ENCODE results near the gene DUSP9. TPM values are rescaled to one million over a fixed set of nuclear protein-coding genes. Genes with fewer than 3 reads are reported as not detected.
"Not testable (repeated sequence)": the region's sequence is repeated elsewhere in the genome, so short reads cannot be mapped to it uniquely, and the experiment has no call there.

The DUSP9 gene
- total RNA-seq, 1 experiment from 2014 or later = 0.92 TPM

- POLR2A ChIA-PET (ENCODE audit: low non-redundant PET) = no interaction called here
- Histone ChIP-seq H3K4me1 (ENCODE audit: insufficient read depth, low read length, poor library complexity, severe bottlenecking) (peaks cover 5% of the 10 kb centered on the region), H3K4me3 (ENCODE audit: low read depth, low read length, poor library complexity, severe bottlenecking) (no peak overlapping the region), H3K9me3 (ENCODE audit: low read depth, low read length, poor library complexity, severe bottlenecking) (no peaks in the 10 kb centered on the region), H3K27ac (ENCODE audit: low read depth, low read length, poor library complexity, severe bottlenecking) (no peak overlapping the region), H3K36me3 (ENCODE audit: insufficient read depth, low read length, poor library complexity, severe bottlenecking) (no peaks in the 10 kb centered on the region), H3K27me3 (replicated peaks; ENCODE audit: insufficient read depth, low read depth, low read length, poor library complexity) (no peaks in the 10 kb centered on the region)
- TF ChIP-seq CTCF (conservative IDR thresholded peaks at IDR 0.05; ENCODE audit: low read depth, low read length) = no peak
- no peak for TF ChIP-seq EZH2 (IDR thresholded peaks at IDR 0.05; ENCODE audit: borderline replicate concordance, low read depth, low read length, poor library complexity, severe bottlenecking)
- BruUV-seq (replicated peaks) = no TSS peak
- CTCF ChIA-PET = no interaction called here
- DNase-seq (ENCODE audit: low spot score) = no peak
- intact Hi-C loops (cut with micrococcal nuclease; ENCODE audit: unreplicated experiment) = no loop called here
These were observed 43.5 kb downstream of the DUSP9 start for GRCh38 chrX:153690466-153690865.

- DNase-seq (ENCODE audit: low spot score); H3K4me1 ChIP-seq (ENCODE audit: insufficient read depth, low read length, poor library complexity, severe bottlenecking); H3K27ac ChIP-seq (ENCODE audit: low read depth, low read length, poor library complexity, severe bottlenecking); POLR2A ChIA-PET (ENCODE audit: low non-redundant PET); H3K9me3 ChIP-seq (ENCODE audit: low read depth, low read length, poor library complexity, severe bottlenecking); H3K4me3 ChIP-seq (ENCODE audit: low read depth, low read length, poor library complexity, severe bottlenecking); intact Hi-C loops (cut with micrococcal nuclease; ENCODE audit: unreplicated experiment); CTCF ChIA-PET; BruUV-seq (replicated peaks); H3K27me3 ChIP-seq (replicated peaks; ENCODE audit: insufficient read depth, low read depth, low read length, poor library complexity); H3K36me3 ChIP-seq (ENCODE audit: insufficient read depth, low read length, poor library complexity, severe bottlenecking): not testable (repeated sequence)
These were observed 44.2 kb downstream of the DUSP9 start for GRCh38 chrX:153691032-153691827.

- intact Hi-C loops (cut with micrococcal nuclease; ENCODE audit: unreplicated experiment) = no loop called here
- Histone ChIP-seq H3K36me3 (ENCODE audit: insufficient read depth, low read length, poor library complexity, severe bottlenecking) (no peaks in the 10 kb centered on the region), H3K27ac (ENCODE audit: low read depth, low read length, poor library complexity, severe bottlenecking) (no peak overlapping the region), H3K27me3 (replicated peaks; ENCODE audit: insufficient read depth, low read depth, low read length, poor library complexity) (no peaks in the 10 kb centered on the region), H3K9me3 (ENCODE audit: low read depth, low read length, poor library complexity, severe bottlenecking) (no peaks in the 10 kb centered on the region), H3K4me1 (ENCODE audit: insufficient read depth, low read length, poor library complexity, severe bottlenecking) (peaks cover 4% of the 10 kb centered on the region), H3K4me3 (ENCODE audit: low read depth, low read length, poor library complexity, severe bottlenecking) (no peak overlapping the region)
- DNase-seq (ENCODE audit: low spot score) = no peak
- TF ChIP-seq CTCF (conservative IDR thresholded peaks at IDR 0.05; ENCODE audit: low read depth, low read length) (no peak), EZH2 (IDR thresholded peaks at IDR 0.05; ENCODE audit: borderline replicate concordance, low read depth, low read length, poor library complexity, severe bottlenecking) (no peak)
- POLR2A ChIA-PET (ENCODE audit: low non-redundant PET) = no interaction called here
- BruUV-seq (replicated peaks) = no TSS peak
- CTCF ChIA-PET = no interaction called here
These were observed 45.0 kb downstream of the DUSP9 start for GRCh38 chrX:153692003-153692402.

DNA sequence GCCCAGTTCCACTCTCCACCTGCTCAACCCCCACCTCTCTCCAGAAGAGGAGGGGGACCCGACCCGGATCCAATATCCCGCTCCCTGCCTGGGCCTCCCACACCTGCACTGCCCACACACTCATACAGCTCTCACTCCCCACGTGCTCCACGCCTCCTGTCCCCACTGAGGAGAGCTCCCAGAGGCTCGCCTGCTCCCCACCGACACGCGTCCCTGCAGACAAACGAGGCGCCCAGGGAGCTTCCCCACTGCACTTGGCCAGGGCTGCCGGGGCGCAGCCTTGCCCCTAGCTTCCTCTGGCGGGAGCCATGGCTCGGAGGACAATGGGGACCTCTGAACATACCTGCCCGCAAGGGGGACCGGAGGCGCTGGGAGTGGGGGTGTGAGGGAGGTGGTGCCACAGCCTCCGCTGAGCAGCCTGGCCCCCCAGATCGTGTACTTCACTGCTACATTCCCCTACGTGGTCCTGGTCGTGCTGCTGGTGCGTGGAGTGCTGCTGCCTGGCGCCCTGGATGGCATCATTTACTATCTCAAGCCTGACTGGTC is 45.7 kb downstream of the DUSP9 start:
- Histone ChIP-seq H3K4me3 (ENCODE audit: low read depth, low read length, poor library complexity, severe bottlenecking) (no peak overlapping the region), H3K27me3 (replicated peaks; ENCODE audit: insufficient read depth, low read depth, low read length, poor library complexity) (no peaks in the 10 kb centered on the region), H3K27ac (ENCODE audit: low read depth, low read length, poor library complexity, severe bottlenecking) (no peak overlapping the region), H3K9me3 (ENCODE audit: low read depth, low read length, poor library complexity, severe bottlenecking) (no peaks in the 10 kb centered on the region), H3K4me1 (ENCODE audit: insufficient read depth, low read length, poor library complexity, severe bottlenecking) (no peaks in the 10 kb centered on the region), H3K36me3 (ENCODE audit: insufficient read depth, low read length, poor library complexity, severe bottlenecking) (no peaks in the 10 kb centered on the region)
- no peak for TF ChIP-seq EZH2 (IDR thresholded peaks at IDR 0.05; ENCODE audit: borderline replicate concordance, low read depth, low read length, poor library complexity, severe bottlenecking)
- no peak for TF ChIP-seq CTCF (conservative IDR thresholded peaks at IDR 0.05; ENCODE audit: low read depth, low read length)
- ChIA-PET POLR2A (ENCODE audit: low non-redundant PET) (no interaction called here), CTCF (no interaction called here)
- BruUV-seq (replicated peaks) = no TSS peak
- no peak for DNase-seq (ENCODE audit: low spot score)
- intact Hi-C loops (cut with micrococcal nuclease; ENCODE audit: unreplicated experiment) = no loop called here

Data from A673 (cell line).